Muscle layer of colon (tissue), 2 donors: ENCODE results near the gene NUDCD3.

Experiments used
- H3K27ac ChIP-seq: one replicate; pipeline ENCODE4 v1.7.0; 2013; ENCODE audit warnings: low read depth, mild to moderate bottlenecking, low read length, moderate library complexity
- H3K27me3 ChIP-seq, 2 donors: one replicate each; pipeline ENCODE4 v1.7.0; 2013; ENCODE audit warnings: low read length in 2 of 2, mild to moderate bottlenecking in 2 of 2; ENCODE audit not compliant: insufficient read depth in 2 of 2, control insufficient read depth in 1 of 2
- H3K36me3 ChIP-seq: one replicate; pipeline ENCODE4 v1.7.0; 2013; ENCODE audit warnings: mild to moderate bottlenecking, low read length; ENCODE audit not compliant: insufficient read depth
- H3K4me1 ChIP-seq: one replicate; pipeline ENCODE4 v1.7.0; 2013; ENCODE audit warnings: mild to moderate bottlenecking, low read length; ENCODE audit not compliant: insufficient read depth
- H3K4me3 ChIP-seq, 2 donors: one replicate each; pipeline ENCODE4 v1.7.0; 2013; ENCODE audit warnings: low read length in 2 of 2, low read depth in 1 of 2, mild to moderate bottlenecking in 1 of 2, moderate library complexity in 1 of 2
- H3K9ac ChIP-seq: one replicate; pipeline ENCODE4 v1.7.0; 2013; ENCODE audit warnings: low read length
- H3K9me3 ChIP-seq: one replicate; pipeline ENCODE4 v1.7.0; 2013; ENCODE audit warnings: mild to moderate bottlenecking, low read length
- donor health status: abdominal sarcoma.
- donor health status: Adenocarcinoma of cecum.

The NUDCD3 gene

DNA sequence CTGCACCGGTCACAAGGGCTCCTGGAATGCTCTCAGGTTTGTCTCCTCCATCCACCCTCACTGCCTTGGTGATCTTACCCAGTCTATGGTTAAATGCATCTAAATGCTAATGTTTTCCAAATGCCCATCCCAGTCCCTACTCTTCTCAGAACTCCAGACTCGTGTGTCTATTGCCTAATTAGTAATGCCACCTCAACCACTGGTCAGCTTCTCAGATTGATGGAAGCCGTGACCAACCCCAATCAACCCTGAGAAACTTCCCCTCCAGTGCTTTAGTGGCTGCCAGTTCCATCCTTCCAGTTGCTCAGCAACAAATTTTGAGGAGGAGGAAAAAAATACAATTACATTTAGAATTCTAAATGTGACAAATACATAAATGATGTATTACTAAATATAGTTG lies 18.6 kb downstream of the NUDCD3 start:
- H3K27me3 ChIP-seq, result no peaks in the 10 kb centered on the region
- no peaks in the 10 kb centered on the region for H3K9me3 ChIP-seq
- peaks cover 6% of the 10 kb centered on the region for H3K4me1 ChIP-seq
- H3K27ac ChIP-seq, result no peak overlapping the region
- no peak overlapping the region for H3K9ac ChIP-seq
- peaks cover 13% of the 10 kb centered on the region for H3K36me3 ChIP-seq
- H3K4me3 ChIP-seq, result no peak overlapping the region

DNA sequence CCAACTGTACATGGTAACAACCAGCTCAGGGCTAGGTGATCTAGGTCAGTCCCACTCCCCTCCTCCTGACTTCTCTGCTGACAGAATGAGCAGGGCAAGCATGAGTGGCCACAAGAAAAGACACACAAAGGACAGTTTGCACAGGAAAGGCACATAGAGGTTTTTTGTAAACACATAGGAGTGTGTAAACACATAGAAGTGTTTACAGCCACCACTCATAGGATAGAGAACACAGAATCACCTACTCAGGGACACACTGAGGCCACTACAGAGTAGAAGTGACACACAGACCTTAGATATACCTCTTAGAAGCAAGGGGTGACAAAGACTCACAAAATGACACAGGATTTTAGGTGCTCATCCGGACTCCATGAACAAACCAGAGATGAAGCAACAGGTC lies 19.0 kb downstream of the NUDCD3 start:
- no peaks in the 10 kb centered on the region for H3K9me3 ChIP-seq
- peaks cover 13% of the 10 kb centered on the region for H3K36me3 ChIP-seq
- no peak overlapping the region for H3K9ac ChIP-seq

DNA sequence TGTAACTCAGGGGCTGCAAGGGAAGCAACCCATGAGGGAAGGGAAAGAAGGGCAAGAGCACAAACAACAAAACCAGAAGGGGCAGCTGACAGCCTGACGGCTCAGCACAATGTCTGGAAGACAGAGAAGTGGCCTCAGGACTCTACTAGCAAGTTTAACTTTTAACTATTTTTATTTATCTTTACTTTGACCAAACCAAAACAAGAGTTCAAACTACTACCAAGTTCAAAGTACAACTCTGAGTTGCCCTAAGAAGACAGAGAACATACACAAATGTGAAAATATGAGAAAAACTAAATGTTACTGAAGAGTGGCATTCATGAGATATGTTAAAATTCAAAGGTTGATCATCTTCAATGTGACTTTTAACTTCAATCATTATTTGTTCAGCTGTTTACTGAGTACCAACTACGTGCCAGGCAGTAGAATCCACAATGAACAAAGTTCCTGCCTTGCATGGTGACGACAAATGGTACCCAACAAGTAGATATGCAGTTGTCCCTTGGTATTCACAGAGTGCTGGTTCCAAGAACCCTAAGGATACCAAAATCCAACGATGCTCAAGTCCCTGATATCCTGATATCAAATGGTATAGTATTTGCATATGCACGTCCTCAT lies 19.7 kb downstream of the NUDCD3 start:
- no peak overlapping the region for H3K4me3 ChIP-seq
- H3K9ac ChIP-seq, result no peak overlapping the region
- H3K9me3 ChIP-seq, result no peaks in the 10 kb centered on the region
- peaks cover 5% of the 10 kb centered on the region for H3K4me1 ChIP-seq
- H3K36me3 ChIP-seq, result peaks cover 13% of the 10 kb centered on the region
- H3K27me3 ChIP-seq, result no peaks in the 10 kb centered on the region
- H3K27ac ChIP-seq, result no peak overlapping the region

More for the DNA sequence above, 19.0 kb downstream of the NUDCD3 start:
- H3K27ac ChIP-seq, result no peak overlapping the region
- peaks cover 5% of the 10 kb centered on the region for H3K4me1 ChIP-seq
- H3K4me3 ChIP-seq, result no peak overlapping the region
- H3K27me3 ChIP-seq, result no peaks in the 10 kb centered on the region

DNA sequence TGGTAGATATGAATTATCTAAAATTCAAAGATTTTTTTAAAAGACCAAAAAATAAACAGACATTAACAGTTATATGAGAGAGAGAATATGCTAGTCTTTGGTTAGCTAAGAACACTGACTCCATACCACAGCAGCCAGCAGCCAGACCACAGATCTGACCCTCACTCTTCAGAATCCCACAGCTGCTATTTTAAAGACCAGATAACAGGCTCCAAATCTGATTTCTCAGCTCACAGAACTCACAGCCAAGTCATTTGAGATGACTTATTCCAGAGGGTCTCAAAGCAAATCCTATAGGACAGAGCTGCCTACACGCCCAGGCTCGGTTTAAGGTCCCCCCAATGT lies 20.4 kb downstream of the NUDCD3 start:
- no peak overlapping the region for H3K4me3 ChIP-seq
- no peak overlapping the region for H3K9ac ChIP-seq
- no peaks in the 10 kb centered on the region for H3K27me3 ChIP-seq
- no peaks in the 10 kb centered on the region for H3K9me3 ChIP-seq
- H3K36me3 ChIP-seq, result peaks cover 13% of the 10 kb centered on the region
- peaks cover 5% of the 10 kb centered on the region for H3K4me1 ChIP-seq
- no peak overlapping the region for H3K27ac ChIP-seq

DNA sequence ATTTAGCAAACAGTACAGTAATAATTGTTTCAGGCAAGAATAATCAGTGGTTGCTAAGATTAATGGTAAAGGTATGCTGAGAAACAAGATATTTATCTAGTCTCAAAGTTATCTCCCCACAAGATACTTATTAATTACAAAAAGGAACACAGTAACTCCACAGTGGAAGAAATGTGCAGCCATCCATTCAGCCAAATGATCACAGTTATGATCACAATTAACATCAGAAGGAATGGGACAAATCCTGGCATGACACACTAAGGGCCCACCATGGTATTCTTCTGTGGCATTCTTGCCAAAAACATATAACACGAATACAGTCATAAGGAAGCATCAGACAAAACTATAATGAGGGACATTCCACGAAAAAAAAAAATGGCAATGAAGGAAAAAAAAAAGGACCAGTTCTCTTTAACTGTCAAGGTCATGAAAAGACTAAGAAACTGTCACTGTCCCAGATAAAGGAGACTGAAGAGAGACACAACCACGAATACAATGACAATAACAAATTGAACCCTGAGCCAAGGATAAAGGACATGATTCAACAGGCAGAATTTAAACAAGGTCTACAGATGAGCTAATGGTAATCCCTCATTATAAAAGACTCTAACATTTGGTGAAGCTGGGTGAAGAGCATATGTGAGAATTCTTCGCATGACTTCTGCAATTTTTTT lies 20.9 kb downstream of the NUDCD3 start:
- Histone ChIP-seq H3K4me3 (no peak overlapping the region), H3K36me3 (peaks cover 13% of the 10 kb centered on the region), H3K27me3 (no peaks in the 10 kb centered on the region), H3K27ac (no peak overlapping the region), H3K4me1 (peaks cover 5% of the 10 kb centered on the region), H3K9ac (no peak overlapping the region), H3K9me3 (no peaks in the 10 kb centered on the region)

DNA sequence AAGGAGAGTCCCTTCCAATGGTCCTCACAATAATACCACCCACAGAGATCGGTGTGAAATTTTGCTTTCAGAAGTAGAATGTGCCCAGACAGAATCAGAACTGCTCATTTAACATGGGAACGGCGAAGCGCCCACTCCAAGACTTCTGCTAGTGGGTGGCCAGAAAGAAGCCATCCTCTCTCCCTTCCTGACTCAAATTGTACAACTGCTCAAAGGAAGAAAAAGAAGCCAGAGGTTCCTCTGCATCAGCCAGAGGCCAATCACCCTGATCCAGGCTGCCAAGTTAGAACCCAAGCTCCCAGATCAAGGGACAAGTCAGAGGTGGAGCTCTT lies 23.3 kb downstream of the NUDCD3 start:
- Histone ChIP-seq H3K36me3 (peaks cover 8% of the 10 kb centered on the region), H3K4me3 (no peak overlapping the region), H3K27ac (no peak overlapping the region), H3K9ac (no peak overlapping the region), H3K4me1 (peaks cover 5% of the 10 kb centered on the region), H3K9me3 (no peaks in the 10 kb centered on the region), H3K27me3 (no peaks in the 10 kb centered on the region)

DNA sequence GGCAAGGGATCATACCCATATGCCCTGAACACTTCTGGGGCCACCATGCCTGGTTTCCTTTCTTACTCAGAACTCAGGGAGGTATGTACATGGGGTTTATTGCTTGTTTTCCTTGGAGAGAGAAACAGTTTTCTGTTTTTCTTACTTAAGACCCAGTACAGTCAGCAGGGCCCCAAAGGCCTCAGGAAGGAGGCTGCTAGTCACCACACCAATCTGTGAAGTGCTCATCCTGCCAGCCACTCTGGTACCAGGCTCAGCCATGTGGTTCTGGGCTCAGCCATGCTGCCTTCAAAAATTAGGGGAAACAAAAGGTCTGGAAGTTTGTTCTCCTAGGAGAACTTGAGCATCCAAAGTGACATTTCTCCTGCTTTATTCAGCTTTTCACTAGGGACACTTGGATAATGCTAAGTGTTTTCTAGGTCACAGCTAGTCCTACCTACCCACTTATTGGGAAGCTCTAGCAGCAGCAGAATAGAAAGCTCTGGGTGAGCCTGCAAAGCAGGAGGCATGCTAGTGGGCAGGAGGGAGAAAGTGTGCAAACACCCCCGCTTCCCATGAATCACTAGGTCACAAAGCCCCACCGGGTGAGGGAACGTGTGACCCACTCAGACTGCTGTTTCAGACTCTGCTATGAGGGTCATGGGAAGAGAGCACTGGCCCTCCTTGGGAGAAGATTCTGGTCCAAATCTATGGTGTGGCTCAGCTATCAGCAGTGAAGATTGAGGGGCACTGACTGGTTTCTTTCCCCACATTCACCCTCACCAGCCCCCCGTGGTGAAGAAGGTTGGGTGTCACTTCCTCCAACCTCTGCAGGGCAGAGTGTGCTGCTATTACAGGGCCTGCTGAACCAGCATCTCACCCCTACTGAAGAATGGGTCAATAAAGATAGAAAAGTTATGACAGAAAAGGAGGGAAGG lies 23.9 kb downstream of the NUDCD3 start:
- Histone ChIP-seq H3K27me3 (no peaks in the 10 kb centered on the region), H3K9me3 (no peaks in the 10 kb centered on the region), H3K36me3 (peaks cover 8% of the 10 kb centered on the region), H3K4me3 (no peak overlapping the region), H3K4me1 (peaks cover 3% of the 10 kb centered on the region), H3K27ac (no peak overlapping the region), H3K9ac (no peak overlapping the region)

DNA sequence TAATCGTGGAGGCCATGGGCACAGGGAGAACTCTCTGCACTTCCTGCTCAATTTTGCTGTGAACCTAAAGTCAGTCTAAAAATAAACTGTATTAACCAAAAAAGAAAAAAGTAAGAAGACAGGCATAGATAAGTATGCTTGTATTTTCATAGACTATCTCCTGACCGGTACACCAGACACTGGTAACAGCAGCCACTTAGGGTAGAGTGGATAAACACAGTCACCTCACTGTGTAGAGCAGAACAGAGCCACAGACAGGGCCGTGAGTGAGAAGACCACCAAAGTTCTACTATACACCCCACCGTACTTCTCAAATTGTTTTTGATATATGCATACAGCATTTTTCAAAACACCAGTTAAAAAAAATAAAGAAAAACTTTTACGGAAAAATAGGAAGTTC lies 25.0 kb downstream of the NUDCD3 start:
- Histone ChIP-seq H3K27ac (no peak overlapping the region), H3K9ac (no peak overlapping the region), H3K36me3 (peaks cover 8% of the 10 kb centered on the region)

DNA sequence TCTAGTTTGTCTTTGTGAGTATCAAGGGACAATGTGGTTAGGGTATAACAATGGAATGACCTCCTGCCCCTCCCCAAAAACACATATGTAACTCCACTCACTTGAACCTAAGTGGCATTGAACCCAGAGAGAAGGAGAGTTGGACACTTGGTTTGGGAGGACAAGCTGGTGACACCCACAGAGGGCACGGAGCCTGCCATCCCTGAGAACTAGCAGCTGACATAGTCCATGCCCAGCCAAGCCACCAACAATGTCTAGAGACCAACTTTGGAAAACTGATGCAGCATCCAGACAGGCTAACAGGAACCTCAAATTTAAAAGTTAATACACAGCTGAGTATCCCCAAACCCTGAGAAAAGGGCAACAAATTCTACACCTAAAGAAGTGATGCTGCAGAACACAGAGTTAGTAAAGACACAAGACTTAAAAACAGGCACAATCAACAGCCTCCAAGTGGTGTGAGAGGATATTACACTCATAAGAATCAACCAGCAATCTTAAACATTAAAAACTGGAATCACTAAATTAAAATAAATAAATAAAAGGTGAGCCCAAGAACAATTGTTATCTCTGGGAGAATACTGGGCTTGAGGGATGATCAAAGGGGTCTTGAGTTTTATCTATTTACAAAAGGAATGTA lies 27.2 kb downstream of the NUDCD3 start:
- H3K27ac ChIP-seq, result no peak overlapping the region
- no peaks in the 10 kb centered on the region for H3K9me3 ChIP-seq
- H3K4me3 ChIP-seq, result no peak overlapping the region
- no peak overlapping the region for H3K9ac ChIP-seq
- H3K27me3 ChIP-seq, result no peaks in the 10 kb centered on the region
- peaks cover 7% of the 10 kb centered on the region for H3K4me1 ChIP-seq
- H3K36me3 ChIP-seq, result peaks cover 8% of the 10 kb centered on the region

More for the DNA sequence above, 25.0 kb downstream of the NUDCD3 start:
- Histone ChIP-seq H3K27me3 (no peaks in the 10 kb centered on the region), H3K9me3 (no peaks in the 10 kb centered on the region), H3K4me1 (peaks cover 7% of the 10 kb centered on the region), H3K4me3 (no peak overlapping the region)

DNA sequence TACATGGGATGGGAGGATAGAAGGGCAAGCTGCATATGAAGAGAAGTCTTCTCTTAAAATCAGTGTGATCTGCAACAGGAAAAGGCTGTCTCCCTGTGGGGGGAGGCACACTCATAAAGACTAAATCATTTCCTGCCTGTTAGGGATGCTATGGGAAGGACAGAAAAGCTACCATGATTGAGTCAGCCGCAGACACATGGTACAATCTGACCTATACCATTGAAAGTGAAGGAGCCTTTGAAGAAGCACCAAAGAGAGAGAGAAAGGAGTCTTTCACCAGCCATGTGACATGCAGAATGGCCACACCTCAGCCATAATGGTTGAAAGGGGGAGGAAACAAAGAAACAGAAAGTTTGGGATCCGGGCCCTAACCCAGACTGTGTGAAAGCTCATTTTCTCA lies 29.1 kb downstream of the NUDCD3 start:
- Histone ChIP-seq H3K36me3 (no peaks in the 10 kb centered on the region), H3K27ac (no peak overlapping the region), H3K4me1 (peaks cover 7% of the 10 kb centered on the region), H3K9me3 (no peaks in the 10 kb centered on the region), H3K4me3 (no peak overlapping the region), H3K9ac (no peak overlapping the region), H3K27me3 (no peaks in the 10 kb centered on the region)

DNA sequence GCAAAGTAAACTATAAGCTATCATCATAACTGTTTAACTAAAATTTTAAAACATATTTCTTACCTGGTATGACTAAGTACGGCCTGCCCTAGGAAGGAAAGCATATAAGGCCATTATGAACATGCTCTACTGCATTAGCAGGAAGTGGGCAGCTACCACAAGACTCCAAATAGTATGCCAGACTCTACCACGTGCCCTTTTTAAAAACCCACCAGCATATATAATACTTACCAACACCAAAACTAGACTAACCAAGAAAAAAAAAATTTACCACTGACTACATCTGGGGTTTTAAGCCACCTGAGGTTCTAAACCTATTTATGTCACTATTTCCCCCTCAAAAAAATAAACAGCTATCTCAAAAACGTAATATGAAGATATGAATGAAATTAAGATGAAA lies 30.1 kb downstream of the NUDCD3 start:
- peaks cover 7% of the 10 kb centered on the region for H3K4me1 ChIP-seq

More for the DNA sequence above, 30.1 kb downstream of the NUDCD3 start:
- Histone ChIP-seq H3K27me3 (no peaks in the 10 kb centered on the region), H3K36me3 (no peaks in the 10 kb centered on the region), H3K9ac (no peak overlapping the region), H3K27ac (no peak overlapping the region), H3K4me3 (no peak overlapping the region), H3K9me3 (no peaks in the 10 kb centered on the region)
